ENCODE measurements around the gene WIPF2.
A peak's percentile ranks its signal among the peaks of the same experiment; 100 is the strongest.

Gene WIPF2

GRCh38 chr17:40251576-40251975 is 32.5 kb downstream of the WIPF2 start:
- DNase-seq (ENCODE audit: low spot score) = no peak

- DNase-seq (ENCODE audit: low spot score) = no peak
These were observed 34.5 kb downstream of the WIPF2 start for GRCh38 chr17:40253565-40253964.

- no peak for DNase-seq (ENCODE audit: low spot score)
These were observed 40.4 kb downstream of the WIPF2 start for GRCh38 chr17:40259505-40259904.

- DNase-seq (ENCODE audit: low spot score) = no peak
These were observed 41.4 kb downstream of the WIPF2 start for GRCh38 chr17:40260528-40260927.

- DNase-seq (ENCODE audit: low spot score) = no peak
These were observed 45.5 kb downstream of the WIPF2 start for GRCh38 chr17:40264458-40265185.

GRCh38 chr17:40265337-40265736 is 46.2 kb downstream of the WIPF2 start:
- DNase-seq (ENCODE audit: low spot score) = no peak

- DNase-seq (ENCODE audit: low spot score) = no peak
These were observed 47.8 kb downstream of the WIPF2 start for GRCh38 chr17:40266882-40267281.

GRCh38 chr17:40268141-40268712 is 49.1 kb downstream of the WIPF2 start:
- no peak for DNase-seq (ENCODE audit: low spot score)

- no peak for DNase-seq (ENCODE audit: low spot score)
These were observed 59.3 kb downstream of the WIPF2 start for GRCh38 chr17:40278414-40278813.

GRCh38 chr17:40279402-40279801 is 60.3 kb downstream of the WIPF2 start:
- no peak for DNase-seq (ENCODE audit: low spot score)

GRCh38 chr17:40281663-40282062 is 62.6 kb downstream of the WIPF2 start:
- no peak for DNase-seq (ENCODE audit: low spot score)

GRCh38 chr17:40283662-40284061 is 64.6 kb downstream of the WIPF2 start:
- peak; percentile 84 for DNase-seq (ENCODE audit: low spot score)

GRCh38 chr17:40284085-40284713 is 65.1 kb downstream of the WIPF2 start:
- no peak for DNase-seq (ENCODE audit: low spot score)

GRCh38 chr17:40286473-40286872 is 67.4 kb downstream of the WIPF2 start:
- DNase-seq (ENCODE audit: low spot score) = no peak

- DNase-seq (ENCODE audit: low spot score) = no peak
These were observed 68.0 kb downstream of the WIPF2 start for GRCh38 chr17:40287159-40287493.

GRCh38 chr17:40287494-40288369 is 68.6 kb downstream of the WIPF2 start, which contains the start of gene CDC6:
CDC6 (plus strand) TSS chr17:40287879; CDS start chr17:40289421, 1,542 bp downstream.
- peak; percentile 100 for DNase-seq (ENCODE audit: low spot score)

GRCh38 chr17:40290629-40291280 is 71.7 kb downstream of the WIPF2 start:
- peak; percentile 55 for DNase-seq (ENCODE audit: low spot score)

GRCh38 chr17:40291281-40291664 is 72.2 kb downstream of the WIPF2 start:
- DNase-seq (ENCODE audit: low spot score) = peak; percentile 33

- DNase-seq (ENCODE audit: low spot score) = no peak
These were observed 74.3 kb downstream of the WIPF2 start for GRCh38 chr17:40293363-40293762.

GRCh38 chr17:40295488-40296436 is 76.7 kb downstream of the WIPF2 start:
- DNase-seq (ENCODE audit: low spot score) = no peak

- DNase-seq (ENCODE audit: low spot score) = no peak
These were observed 78.4 kb downstream of the WIPF2 start for GRCh38 chr17:40297511-40297910.

All from activated CD4-positive, alpha-beta T cell treated with anti-CD3 and anti-CD28 coated beads, Interleukin-2, Interleukin-4, amounts not matched to agents 100 ng/mL and 50 ng/mL, durations not matched to agents 16 hours and 8 hours (primary cell).